ENCODE data around the gene RNLS.
"Not testable (repeated sequence)": the region's sequence is repeated elsewhere in the genome, so short reads cannot be mapped to it uniquely, and the experiment has no call there.

RNLS gene

GRCh38 chr10:88372051-88372715 is 210.9 kb downstream of the RNLS start:
- Histone ChIP-seq H3K4me3 (ENCODE audit: low read depth, low read length) (no peak overlapping the region), H3K27ac (ENCODE audit: low read depth, low read length) (no peak overlapping the region), H3K9me3 (ENCODE audit: control insufficient read depth, insufficient read depth, low read length) (no peaks in the 10 kb centered on the region), H3K4me1 (ENCODE audit: control insufficient read depth, insufficient read depth, low read length) (no peaks in the 10 kb centered on the region), H3K9ac (ENCODE audit: low read depth, low read length) (no peak overlapping the region), H3K27me3 (ENCODE audit: control insufficient read depth, insufficient read depth, low read length) (no peaks in the 10 kb centered on the region), H3K36me3 (ENCODE audit: control insufficient read depth, insufficient read depth, low read length) (no peaks in the 10 kb centered on the region)

GRCh38 chr10:88370713-88371112 is 212.4 kb downstream of the RNLS start:
- Histone ChIP-seq H3K4me1 (ENCODE audit: control insufficient read depth, insufficient read depth, low read length) (no peaks in the 10 kb centered on the region), H3K36me3 (ENCODE audit: control insufficient read depth, insufficient read depth, low read length) (no peaks in the 10 kb centered on the region), H3K9me3 (ENCODE audit: control insufficient read depth, insufficient read depth, low read length) (no peaks in the 10 kb centered on the region), H3K4me3 (ENCODE audit: low read depth, low read length) (no peak overlapping the region), H3K27ac (ENCODE audit: low read depth, low read length) (no peak overlapping the region), H3K9ac (ENCODE audit: low read depth, low read length) (no peak overlapping the region), H3K27me3 (ENCODE audit: control insufficient read depth, insufficient read depth, low read length) (no peaks in the 10 kb centered on the region)

- no peaks in the 10 kb centered on the region for H3K27me3 ChIP-seq (ENCODE audit: control insufficient read depth, insufficient read depth, low read length)
- no peak overlapping the region for H3K9ac ChIP-seq (ENCODE audit: low read depth, low read length)
- no peaks in the 10 kb centered on the region for H3K4me1 ChIP-seq (ENCODE audit: control insufficient read depth, insufficient read depth, low read length)
- H3K9me3 ChIP-seq (ENCODE audit: control insufficient read depth, insufficient read depth, low read length) = no peaks in the 10 kb centered on the region
- no peak overlapping the region for H3K27ac ChIP-seq (ENCODE audit: low read depth, low read length)
- no peaks in the 10 kb centered on the region for H3K36me3 ChIP-seq (ENCODE audit: control insufficient read depth, insufficient read depth, low read length)
- no peak overlapping the region for H3K4me3 ChIP-seq (ENCODE audit: low read depth, low read length)
These were observed 216.3 kb downstream of the RNLS start for GRCh38 chr10:88366772-88367171.

- no peaks in the 10 kb centered on the region for H3K9me3 ChIP-seq (ENCODE audit: control insufficient read depth, insufficient read depth, low read length)
- no peak overlapping the region for H3K27ac ChIP-seq (ENCODE audit: low read depth, low read length)
- H3K9ac ChIP-seq (ENCODE audit: low read depth, low read length) = no peak overlapping the region
- H3K4me3 ChIP-seq (ENCODE audit: low read depth, low read length) = no peak overlapping the region
- no peaks in the 10 kb centered on the region for H3K27me3 ChIP-seq (ENCODE audit: control insufficient read depth, insufficient read depth, low read length)
- no peaks in the 10 kb centered on the region for H3K4me1 ChIP-seq (ENCODE audit: control insufficient read depth, insufficient read depth, low read length)
- H3K36me3 ChIP-seq (ENCODE audit: control insufficient read depth, insufficient read depth, low read length) = no peaks in the 10 kb centered on the region
These were observed 220.9 kb downstream of the RNLS start for GRCh38 chr10:88361995-88362807.

DNA sequence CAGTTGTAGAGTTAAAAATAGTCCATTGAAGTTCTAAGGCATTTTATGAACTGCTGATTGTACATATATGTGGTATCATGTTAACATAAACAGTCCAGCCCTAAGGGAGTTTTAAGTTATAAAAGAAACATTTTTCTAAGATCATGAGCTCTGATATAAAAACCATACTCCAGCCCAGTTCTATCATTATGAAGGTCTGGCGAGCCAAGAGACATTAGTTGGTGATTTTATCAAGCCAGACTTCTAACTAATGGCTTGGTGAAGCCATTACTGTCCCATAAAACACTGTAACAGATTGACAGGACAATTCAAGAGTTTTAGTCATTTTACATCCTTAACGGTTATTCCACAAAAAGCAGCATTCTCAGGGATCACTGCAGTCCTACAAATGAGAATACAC is 221.6 kb downstream of the RNLS start:
- no peaks in the 10 kb centered on the region for H3K4me1 ChIP-seq (ENCODE audit: control insufficient read depth, insufficient read depth, low read length)
- H3K27me3 ChIP-seq (ENCODE audit: control insufficient read depth, insufficient read depth, low read length) = no peaks in the 10 kb centered on the region
- H3K27ac ChIP-seq (ENCODE audit: low read depth, low read length) = no peak overlapping the region
- no peak overlapping the region for H3K4me3 ChIP-seq (ENCODE audit: low read depth, low read length)
- H3K9me3 ChIP-seq (ENCODE audit: control insufficient read depth, insufficient read depth, low read length) = no peaks in the 10 kb centered on the region
- H3K36me3 ChIP-seq (ENCODE audit: control insufficient read depth, insufficient read depth, low read length) = no peaks in the 10 kb centered on the region
- no peak overlapping the region for H3K9ac ChIP-seq (ENCODE audit: low read depth, low read length)

GRCh38 chr10:88355750-88356149 is 227.4 kb downstream of the RNLS start:
- not testable (repeated sequence) for H3K4me3 ChIP-seq (ENCODE audit: low read depth, low read length); H3K4me1 ChIP-seq (ENCODE audit: control insufficient read depth, insufficient read depth, low read length); H3K9me3 ChIP-seq (ENCODE audit: control insufficient read depth, insufficient read depth, low read length); H3K9ac ChIP-seq (ENCODE audit: low read depth, low read length); H3K27me3 ChIP-seq (ENCODE audit: control insufficient read depth, insufficient read depth, low read length); H3K27ac ChIP-seq (ENCODE audit: low read depth, low read length); H3K36me3 ChIP-seq (ENCODE audit: control insufficient read depth, insufficient read depth, low read length)

DNA sequence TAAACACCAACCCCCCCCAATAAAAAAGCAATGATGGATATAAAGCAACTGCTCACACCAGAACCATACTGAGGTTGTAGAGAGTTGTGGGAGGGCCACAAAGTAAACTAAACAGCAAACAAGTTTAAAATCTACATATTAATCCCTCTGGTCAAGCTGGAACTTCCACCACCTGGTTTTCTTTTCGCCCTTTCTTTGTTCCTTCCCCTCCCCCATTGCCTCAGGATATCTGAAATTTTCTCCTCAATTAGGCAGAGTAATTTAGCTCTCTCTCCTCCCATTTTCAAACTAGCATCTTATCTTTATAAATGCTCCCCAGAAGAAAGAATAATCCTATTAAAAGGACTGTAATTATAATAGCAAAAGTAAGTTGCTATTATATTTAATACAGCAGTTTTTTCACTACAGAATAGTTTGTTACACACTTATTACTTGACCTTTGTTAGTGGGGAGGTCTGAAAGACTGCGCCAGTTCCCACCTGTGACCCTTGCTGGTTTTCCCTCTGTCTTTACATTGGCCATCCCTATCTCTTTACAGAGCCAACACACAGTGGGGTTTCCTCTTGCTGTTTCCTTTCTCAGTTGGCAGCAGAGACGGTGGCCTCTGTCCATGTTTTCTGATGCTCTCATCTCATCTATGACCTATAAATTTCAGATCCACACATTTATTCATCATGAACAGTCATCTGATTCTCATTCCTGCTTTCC is 235.4 kb downstream of the RNLS start:
- Histone ChIP-seq H3K4me1 (ENCODE audit: control insufficient read depth, insufficient read depth, low read length) (peaks cover 54% of the 10 kb centered on the region), H3K27me3 (ENCODE audit: control insufficient read depth, insufficient read depth, low read length) (no peaks in the 10 kb centered on the region), H3K36me3 (ENCODE audit: control insufficient read depth, insufficient read depth, low read length) (no peaks in the 10 kb centered on the region), H3K9me3 (ENCODE audit: control insufficient read depth, insufficient read depth, low read length) (no peaks in the 10 kb centered on the region), H3K4me3 (ENCODE audit: low read depth, low read length) (peak overlapping the region; percentile 23; the same call in 1 of the 2 replicates), H3K9ac (ENCODE audit: low read depth, low read length) (peak overlapping the region; percentile 33; the same call in 1 of the 2 replicates), H3K27ac (ENCODE audit: low read depth, low read length) (peak overlapping the region; percentile 40)

DNA sequence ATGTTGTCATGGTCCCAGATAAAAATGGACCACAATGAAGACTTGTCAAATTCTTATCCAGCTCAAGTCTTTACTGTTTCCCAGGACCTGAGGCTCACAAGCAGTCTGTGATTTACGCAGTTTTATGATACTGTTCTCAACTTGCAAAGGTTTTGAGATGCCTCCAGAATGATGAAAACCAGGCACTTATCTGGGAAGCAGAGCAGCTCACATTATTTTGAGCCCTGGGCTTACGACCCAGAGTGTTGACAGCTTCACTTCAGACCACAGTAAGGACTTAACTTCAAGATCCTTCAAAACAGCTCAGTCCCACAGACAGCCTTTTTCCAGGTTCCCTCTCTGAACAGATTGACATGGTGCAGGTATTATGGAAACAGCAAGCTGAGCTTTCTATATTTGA is 236.1 kb downstream of the RNLS start:
- Histone ChIP-seq H3K27me3 (ENCODE audit: control insufficient read depth, insufficient read depth, low read length) (no peaks in the 10 kb centered on the region), H3K4me1 (ENCODE audit: control insufficient read depth, insufficient read depth, low read length) (peaks cover 54% of the 10 kb centered on the region), H3K9me3 (ENCODE audit: control insufficient read depth, insufficient read depth, low read length) (no peaks in the 10 kb centered on the region), H3K9ac (ENCODE audit: low read depth, low read length) (no peak overlapping the region), H3K36me3 (ENCODE audit: control insufficient read depth, insufficient read depth, low read length) (no peaks in the 10 kb centered on the region), H3K4me3 (ENCODE audit: low read depth, low read length) (no peak overlapping the region), H3K27ac (ENCODE audit: low read depth, low read length) (peak overlapping the region; percentile 3)

GRCh38 chr10:88346144-88346977 is 236.8 kb downstream of the RNLS start:
- Histone ChIP-seq H3K27me3 (ENCODE audit: control insufficient read depth, insufficient read depth, low read length) (no peaks in the 10 kb centered on the region), H3K27ac (ENCODE audit: low read depth, low read length) (peak overlapping the region; percentile 52), H3K36me3 (ENCODE audit: control insufficient read depth, insufficient read depth, low read length) (no peaks in the 10 kb centered on the region), H3K4me3 (ENCODE audit: low read depth, low read length) (peak overlapping the region; percentile 12; the same call in 1 of the 2 replicates), H3K9ac (ENCODE audit: low read depth, low read length) (no peak overlapping the region), H3K4me1 (ENCODE audit: control insufficient read depth, insufficient read depth, low read length) (peaks cover 54% of the 10 kb centered on the region), H3K9me3 (ENCODE audit: control insufficient read depth, insufficient read depth, low read length) (no peaks in the 10 kb centered on the region)

GRCh38 chr10:88343761-88344484 is 239.2 kb downstream of the RNLS start:
- Histone ChIP-seq H3K9ac (ENCODE audit: low read depth, low read length) (no peak overlapping the region), H3K36me3 (ENCODE audit: control insufficient read depth, insufficient read depth, low read length) (no peaks in the 10 kb centered on the region), H3K27me3 (ENCODE audit: control insufficient read depth, insufficient read depth, low read length) (no peaks in the 10 kb centered on the region), H3K9me3 (ENCODE audit: control insufficient read depth, insufficient read depth, low read length) (no peaks in the 10 kb centered on the region), H3K27ac (ENCODE audit: low read depth, low read length) (no peak overlapping the region), H3K4me3 (ENCODE audit: low read depth, low read length) (no peak overlapping the region), H3K4me1 (ENCODE audit: control insufficient read depth, insufficient read depth, low read length) (peaks cover 50% of the 10 kb centered on the region)

All from HUES48 (cell line).